Smooth muscle cell (in vitro differentiated cells): ENCODE results near the gene COLEC12. TPM values are rescaled to one million over a fixed set of nuclear protein-coding genes. Genes with fewer than 3 reads are reported as not detected.

ENCODE experiments used
- DNase-seq: peaks from one replicate; lab custom pipeline; 2025; ENCODE audit not compliant: unreplicated experiment; lab: John Stamatoyannopoulos, UW
- H2AFZ ChIP-seq: fragments of 200-600 bp; sonication (generic); 2 replicates; pipeline ENCODE4 v1.6.0; 2016; ENCODE audit warnings: antibody characterized with exemption, low read depth, mild to moderate bottlenecking
- H3F3A ChIP-seq: fragments of 200-600 bp; sonication (generic); 2 replicates; pipeline ENCODE4 v1.6.0; 2017; ENCODE audit warnings: antibody characterized with exemption, low read depth
- H3K27ac ChIP-seq: fragments of 200-600 bp; sonication (generic); 2 replicates; pipeline ENCODE4 v1.5.1; 2016; ENCODE audit warnings: low read depth, mild to moderate bottlenecking
- H3K27me3 ChIP-seq: fragments of 200-600 bp; sonication (generic); 2 replicates; pipeline ENCODE4 v1.6.1; 2016; ENCODE audit warnings: low read depth, mild to moderate bottlenecking
- H3K36me3 ChIP-seq: fragments of 200-600 bp; sonication (generic); 2 replicates; pipeline ENCODE4 v1.5.1; 2016; ENCODE audit warnings: low read depth
- H3K4me1 ChIP-seq: fragments of 200-600 bp; sonication (generic); 2 replicates; pipeline ENCODE4 v1.5.1; 2016; ENCODE audit warnings: low read depth
- H3K4me2 ChIP-seq: fragments of 200-600 bp; sonication (generic); 2 replicates; pipeline ENCODE4 v1.6.0; 2016; ENCODE audit warnings: mild to moderate bottlenecking
- H3K4me3 ChIP-seq: fragments of 200-600 bp; sonication (generic); 2 replicates; pipeline ENCODE4 v1.5.1; 2016; ENCODE audit warnings: mild to moderate bottlenecking
- H3K79me2 ChIP-seq: fragments of 200-600 bp; sonication (generic); 2 replicates; pipeline ENCODE4 v1.6.0; 2016; ENCODE audit warnings: low read depth, mild to moderate bottlenecking
- H3K9ac ChIP-seq: fragments of 200-600 bp; sonication (generic); 2 replicates; pipeline ENCODE4 v1.6.0; 2016; ENCODE audit warnings: low read depth
- H3K9me3 ChIP-seq: fragments of 200-600 bp; sonication (generic); replicated peaks from 2 replicates; pipeline ENCODE4 v1.5.1; 2016; ENCODE audit warnings: low read depth
- H4K20me1 ChIP-seq: fragments of 200-600 bp; sonication (generic); 2 replicates; pipeline ENCODE4 v1.6.0; 2016; ENCODE audit warnings: low read depth
- CTCF ChIP-seq: fragments of 200-600 bp; sonication (generic); IDR thresholded peaks from 2 replicates; pipeline ENCODE4 v1.5.1; 2017; ENCODE audit warnings: borderline replicate concordance, mild to moderate bottlenecking, antibody characterized with exemption; ENCODE audit not compliant: insufficient read depth, poor library complexity, severe bottlenecking
- WGBS: methylation state at CpG from one replicate; pipeline ENCODE4 v1.1.7; 2016; ENCODE audit warnings: low lambda C conversion rate; 5-methylcytosine and 5-hydroxymethylcytosine counted together
- polyA plus RNA-seq: library from polyadenylated mRNA; unstranded; fragments of >200 nt; fragmentation: Nextera tagmentation; extraction: Ambion mirVana; gene quantifications from 2 replicates; pipeline ENCODE4 v1.2.1, GENCODE V29; 2016
- total RNA-seq: library from RNA; depleted of rRNA; stranded (reverse); fragments of >200 nt; gene quantifications from 2 replicates; pipeline ENCODE4 v1.2.3, GENCODE V29; 2014

The COLEC12 gene
- total and polyA plus RNA-seq, 2 experiments from 2014 or later: 10.8 to 13.7 TPM

GRCh38 chr18:374721-375168, 125.8 kb downstream of the COLEC12 start:
- H3K27ac ChIP-seq: no peak overlapping the region
- no peaks in the 10 kb centered on the region for H4K20me1 ChIP-seq
- WGBS: 63% methylated on average over 4 of the region's 4 CpGs
- H3K79me2 ChIP-seq: no peaks in the 10 kb centered on the region
- H3K27me3 ChIP-seq: no peaks in the 10 kb centered on the region
- no peaks in the 10 kb centered on the region for H3K36me3 ChIP-seq
- DNase-seq: no peak
- H3F3A ChIP-seq: no peaks in the 10 kb centered on the region
- no peak overlapping the region for H3K4me2 ChIP-seq
- H3K4me3 ChIP-seq: no peak overlapping the region
- no peak overlapping the region for H2AFZ ChIP-seq
- H3K9me3 ChIP-seq: no peaks in the 10 kb centered on the region
- H3K9ac ChIP-seq: no peak overlapping the region
- H3K4me1 ChIP-seq: peaks cover 6% of the 10 kb centered on the region
- no peak for TF ChIP-seq CTCF

GRCh38 chr18:373780-374179, 126.7 kb downstream of the COLEC12 start:
- Histone ChIP-seq H3K9me3 (no peaks in the 10 kb centered on the region), H3K4me3 (no peak overlapping the region), H3K27ac (no peak overlapping the region), H3K36me3 (no peaks in the 10 kb centered on the region), H3K4me2 (no peak overlapping the region), H3K9ac (no peak overlapping the region), H3K79me2 (no peaks in the 10 kb centered on the region), H3K4me1 (peaks cover 6% of the 10 kb centered on the region), H2AFZ (no peak overlapping the region), H3K27me3 (no peaks in the 10 kb centered on the region), H3F3A (no peaks in the 10 kb centered on the region), H4K20me1 (no peaks in the 10 kb centered on the region)
- no peak for DNase-seq
- TF ChIP-seq CTCF: no peak
- WGBS: 97% methylated on average over 5 of the region's 5 CpGs

GRCh38 chr18:371609-371982, 128.9 kb downstream of the COLEC12 start:
- H3K79me2 ChIP-seq: no peaks in the 10 kb centered on the region
- H3K4me2 ChIP-seq: peak overlapping the region; percentile 81
- H3K9me3 ChIP-seq: no peaks in the 10 kb centered on the region
- peak overlapping the region; percentile 7 for H3K27ac ChIP-seq
- no peak overlapping the region for H3K4me3 ChIP-seq
- TF ChIP-seq CTCF: no peak
- no peaks in the 10 kb centered on the region for H3F3A ChIP-seq
- no peak overlapping the region for H2AFZ ChIP-seq
- H3K9ac ChIP-seq: no peak overlapping the region
- no peak for DNase-seq
- no peaks in the 10 kb centered on the region for H3K27me3 ChIP-seq
- H4K20me1 ChIP-seq: no peaks in the 10 kb centered on the region
- H3K36me3 ChIP-seq: no peaks in the 10 kb centered on the region
- WGBS: 53% methylated on average over 7 of the region's 7 CpGs
- H3K4me1 ChIP-seq: peaks cover 3% of the 10 kb centered on the region
